Measurements from ENCODE around the gene ASB5.

- TF ChIP-seq REST (IDR thresholded peaks at IDR 0.05; ENCODE audit: insufficient read depth in 1 of 2, low read depth in 2 of 2, low read length in 2 of 2) (no peak), POLR2AphosphoS5 (IDR thresholded peaks at IDR 0.05; ENCODE audit: low read depth, low read length) (no peak)
Observed at GRCh38 chr4:176223561-176223960, 45.5 kb downstream of the ASB5 start.
